NCI-H2029 treated with DMSO at 0.1 percent for 48 hours (cell line): ENCODE measurements around the gene HECTD1.
"Not testable (repeated sequence)": the region's sequence is repeated elsewhere in the genome, so short reads cannot be mapped to it uniquely, and the experiment has no call there.

Experiments
- DNase-seq: peaks from one replicate; lab custom pipeline; 2025; lab: John Stamatoyannopoulos, UW

The HECTD1 gene

DNA sequence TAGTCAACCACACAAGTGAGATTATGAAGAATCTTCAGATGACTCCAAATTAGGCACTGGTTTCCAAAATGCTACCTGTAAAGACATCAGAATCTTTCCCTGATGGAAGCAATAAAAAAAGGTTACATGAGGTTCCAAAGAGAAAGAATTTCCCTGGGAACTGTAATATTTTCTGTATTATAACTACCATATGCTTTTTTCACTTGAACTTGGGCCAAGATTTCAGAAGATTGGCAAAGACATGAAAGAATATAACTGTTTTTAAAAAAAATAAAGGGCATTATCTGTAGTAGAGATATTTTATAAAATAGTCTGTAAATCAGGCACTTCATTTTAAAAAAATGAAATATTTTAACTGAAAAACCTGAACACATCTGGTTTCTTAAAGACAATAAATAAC, 12.9 kb downstream of the HECTD1 start:
- no peak for DNase-seq

DNA sequence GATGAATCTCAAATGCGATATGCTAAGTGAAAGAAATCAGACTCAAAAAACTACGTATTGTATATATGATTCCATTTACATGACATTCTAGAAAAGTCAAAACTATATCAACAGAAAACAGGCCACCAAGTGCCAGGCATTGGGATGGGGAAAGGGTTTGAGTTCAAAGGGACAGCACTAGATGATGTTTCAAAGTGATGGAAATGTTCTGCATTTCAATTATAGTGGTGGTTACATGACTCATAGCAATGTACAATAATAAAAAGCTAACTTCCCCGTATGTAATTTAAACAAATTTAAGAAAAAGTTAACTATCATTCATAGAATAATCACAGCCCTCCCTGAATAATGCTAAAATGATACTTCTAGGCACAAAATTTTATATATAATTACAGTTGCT, 13.5 kb downstream of the HECTD1 start:
- DNase-seq, result no peak

DNA sequence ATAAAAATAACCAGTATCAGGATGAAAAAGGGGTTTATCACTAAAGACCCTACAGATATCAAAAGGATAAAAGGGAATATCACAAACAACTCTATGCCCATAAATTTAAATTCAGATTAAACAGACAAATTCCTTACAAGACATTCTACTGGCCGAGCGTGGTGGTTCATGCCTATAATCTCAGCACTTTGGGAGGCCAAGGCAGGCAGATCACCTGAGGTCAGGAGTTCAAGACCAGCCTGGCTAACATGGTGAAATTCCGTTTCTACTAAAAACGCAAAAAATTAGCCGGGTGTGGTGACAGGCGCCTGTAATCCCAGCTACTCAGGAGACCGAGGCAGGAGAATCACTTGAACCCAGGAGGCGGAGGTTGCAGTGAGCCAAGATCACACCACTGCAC, 15.0 kb downstream of the HECTD1 start:
- not testable (repeated sequence) for DNase-seq

DNA sequence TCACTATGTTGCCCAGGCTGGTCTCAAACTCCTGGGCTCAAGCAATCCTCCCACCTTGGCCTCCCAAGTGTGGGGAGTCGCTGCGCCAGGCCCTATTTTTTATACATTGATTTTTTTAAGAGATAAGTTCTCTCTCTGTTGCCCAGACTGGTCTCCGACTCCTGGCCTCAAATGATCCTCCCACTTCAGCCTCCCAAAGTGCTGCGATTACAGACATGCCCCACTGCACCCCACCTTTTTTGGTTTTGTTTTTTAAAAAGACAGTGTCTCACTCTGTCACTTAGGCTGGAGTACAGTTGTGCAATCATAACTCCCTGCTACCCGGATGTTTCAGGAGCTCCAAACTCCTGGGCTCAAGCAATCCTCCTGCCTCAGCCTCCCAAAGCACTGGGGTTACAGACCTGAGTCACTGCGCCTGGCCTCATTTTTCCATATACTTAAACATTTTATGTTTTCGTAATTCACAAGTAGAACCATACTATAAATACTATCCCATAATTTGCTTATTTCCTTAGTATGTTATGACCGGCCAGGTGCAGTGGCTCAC, 16.8 kb downstream of the HECTD1 start:
- no peak for DNase-seq

DNA sequence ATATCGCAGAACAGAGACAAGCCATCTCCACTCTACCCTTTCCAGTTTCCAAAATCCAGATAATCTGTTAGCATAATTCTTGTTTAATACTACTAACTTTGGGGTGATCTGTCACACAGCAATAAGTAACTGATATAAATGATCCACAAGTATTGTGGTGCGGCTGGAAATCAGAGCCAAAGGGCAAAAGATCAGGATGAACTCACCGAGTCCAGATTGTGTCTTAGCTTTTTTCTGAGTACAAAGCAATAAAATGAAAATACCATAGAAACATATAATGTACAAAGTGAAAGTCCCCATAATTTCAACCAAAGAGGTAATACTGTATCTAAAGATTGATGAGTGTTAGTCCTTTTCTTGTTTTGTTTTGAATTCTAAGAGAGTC, 17.4 kb downstream of the HECTD1 start:
- DNase-seq, result no peak

DNA sequence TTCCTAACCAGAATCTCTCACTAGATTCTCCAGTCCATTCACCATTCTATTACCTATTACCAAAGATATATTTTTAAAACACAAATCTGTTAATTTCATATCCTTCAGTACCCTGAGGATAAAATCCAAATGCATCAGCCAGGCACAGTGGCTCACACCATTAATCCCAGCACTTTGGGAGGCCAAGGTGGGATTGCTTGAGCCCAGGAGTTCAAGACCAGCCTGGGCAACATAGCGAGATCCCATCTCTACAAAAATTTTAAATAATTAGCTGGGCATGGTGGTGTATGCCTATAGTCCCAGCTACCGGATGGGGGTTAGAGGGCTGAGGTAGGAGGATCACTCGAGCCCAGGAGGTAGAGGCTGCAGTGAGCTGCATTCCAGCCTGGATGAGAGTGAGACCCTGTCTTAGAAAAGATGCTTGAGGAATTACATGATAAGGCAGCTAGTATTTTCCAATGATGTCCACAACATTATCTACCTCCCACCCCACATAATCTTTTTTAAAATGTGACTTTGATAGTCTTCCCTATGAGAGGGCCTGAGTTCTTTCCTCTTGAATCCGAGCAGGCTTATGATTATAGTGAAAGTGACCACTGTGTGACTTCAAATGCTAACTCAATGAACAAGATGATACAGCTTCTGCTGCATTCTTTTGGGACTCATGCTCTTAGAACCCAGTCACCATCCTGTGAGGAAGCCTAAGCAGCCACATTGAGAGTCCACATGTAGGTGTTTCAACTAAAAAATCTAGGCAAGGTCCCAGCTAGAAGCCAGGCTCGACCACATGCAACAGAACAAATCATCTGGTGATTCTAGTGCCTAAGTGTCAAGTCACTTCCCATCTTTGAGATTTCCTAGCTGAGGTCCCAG, 18.0 kb downstream of the HECTD1 start:
- no peak for DNase-seq

DNA sequence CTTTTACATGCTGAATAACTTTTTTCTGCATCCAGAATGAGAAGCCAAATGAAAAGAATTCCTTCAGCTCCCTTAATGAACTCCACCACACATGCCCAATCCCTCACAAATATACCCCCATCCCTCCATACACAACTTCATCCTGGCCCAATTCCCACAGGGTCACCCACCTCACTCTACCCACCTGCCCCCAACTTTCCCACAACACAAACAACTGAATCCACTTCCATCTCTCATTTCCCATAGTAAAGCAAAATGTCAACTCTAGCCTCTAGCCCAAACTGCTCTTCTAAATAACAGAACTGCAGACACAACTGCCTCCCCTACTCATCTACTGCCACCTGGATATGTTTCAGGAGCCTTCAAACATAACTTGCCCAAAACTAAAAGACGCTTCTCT, 18.8 kb downstream of the HECTD1 start:
- no peak for DNase-seq

DNA sequence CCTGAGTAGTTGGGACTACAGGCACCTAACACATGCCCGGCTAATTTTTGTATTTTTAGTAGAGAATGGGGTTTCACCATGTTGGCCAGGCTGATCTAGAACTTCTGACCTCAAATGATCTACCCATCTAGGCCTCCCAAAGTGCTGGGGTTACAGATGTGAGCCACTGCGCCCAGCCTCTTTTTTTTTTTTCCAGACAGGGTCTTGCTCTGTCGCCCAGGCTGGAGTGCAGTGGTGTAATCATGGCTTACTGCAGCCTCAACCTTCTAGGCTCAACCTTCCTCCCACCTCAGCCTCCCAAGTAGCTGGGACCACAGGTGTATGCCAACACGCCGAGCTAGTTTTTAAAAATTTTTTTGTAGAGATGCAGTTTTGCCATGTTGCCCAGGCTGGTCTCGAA, 25.6 kb downstream of the HECTD1 start:
- DNase-seq, result not testable (repeated sequence)

DNA sequence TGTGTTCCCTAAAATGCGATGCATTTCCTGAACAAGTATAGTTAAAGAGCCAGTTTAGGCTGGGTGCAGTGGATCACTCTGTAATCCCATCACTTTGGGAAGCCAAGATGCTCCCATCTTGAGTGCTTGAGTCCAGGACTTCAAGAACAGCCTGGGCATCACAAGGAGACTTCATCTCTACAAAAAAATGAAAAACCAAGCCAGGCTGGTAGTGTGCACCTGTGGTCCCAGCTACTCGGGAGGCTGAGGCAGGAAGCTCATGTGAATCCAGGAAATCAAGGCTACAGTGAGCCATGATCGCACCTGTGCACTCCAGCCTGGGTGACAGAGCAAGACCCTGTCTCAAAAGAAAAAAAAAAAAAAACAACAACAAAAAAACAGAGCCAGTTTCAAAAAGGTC, 26.3 kb downstream of the HECTD1 start:
- DNase-seq, result no peak

DNA sequence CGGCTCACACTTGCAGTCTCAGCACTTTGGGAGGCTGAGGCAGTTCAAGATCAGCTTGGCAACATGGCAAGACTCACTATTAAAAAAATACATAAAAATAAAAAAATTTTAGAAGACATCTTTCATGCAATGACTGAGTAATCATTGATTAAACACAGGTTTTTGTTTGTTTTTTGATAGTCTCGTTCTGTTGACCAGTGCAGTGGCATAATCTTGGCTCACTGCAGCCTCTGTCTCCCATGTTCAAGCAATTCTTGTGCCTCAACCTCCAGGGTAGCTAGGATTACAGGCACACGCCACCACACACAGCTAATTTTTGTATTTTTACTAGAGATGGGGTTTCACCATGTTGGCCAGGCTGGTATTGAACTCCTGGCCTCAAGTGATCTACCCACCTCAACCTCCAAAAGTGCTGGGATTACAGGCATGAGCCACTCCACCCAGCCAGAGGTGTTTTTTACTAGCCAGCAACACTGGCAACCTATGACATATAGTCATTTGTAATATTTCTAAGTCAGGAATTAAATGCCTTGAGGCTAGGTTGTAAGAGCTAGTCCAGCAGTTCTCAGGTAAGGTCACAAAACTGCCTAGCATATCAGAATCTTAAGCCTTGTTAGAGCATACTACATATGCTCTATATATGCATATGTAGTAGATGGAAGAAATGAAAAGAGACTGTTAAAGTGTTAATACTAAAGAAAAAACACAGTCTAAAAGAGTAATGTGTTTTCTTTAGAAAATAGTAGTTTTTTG, 27.1 kb downstream of the HECTD1 start:
- no peak for DNase-seq

DNA sequence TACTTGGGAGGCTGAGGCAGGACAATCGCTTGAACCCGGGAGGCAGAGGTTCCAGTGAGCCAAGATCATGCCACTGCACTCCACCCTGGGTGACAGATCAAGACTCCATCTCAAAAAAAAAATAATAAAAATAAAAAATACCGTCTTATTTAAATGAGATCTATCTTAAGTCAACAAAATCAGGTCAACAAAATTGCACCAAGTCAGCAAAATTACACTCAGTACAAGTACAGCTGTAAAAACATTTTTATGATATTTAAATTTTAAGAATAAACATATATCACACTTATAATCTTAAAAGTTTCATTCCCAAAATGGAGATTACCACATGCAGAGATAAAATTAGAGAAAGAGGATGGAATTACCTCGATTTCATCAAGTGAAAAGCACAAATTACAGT, 33.2 kb downstream of the HECTD1 start:
- no peak for DNase-seq

DNA sequence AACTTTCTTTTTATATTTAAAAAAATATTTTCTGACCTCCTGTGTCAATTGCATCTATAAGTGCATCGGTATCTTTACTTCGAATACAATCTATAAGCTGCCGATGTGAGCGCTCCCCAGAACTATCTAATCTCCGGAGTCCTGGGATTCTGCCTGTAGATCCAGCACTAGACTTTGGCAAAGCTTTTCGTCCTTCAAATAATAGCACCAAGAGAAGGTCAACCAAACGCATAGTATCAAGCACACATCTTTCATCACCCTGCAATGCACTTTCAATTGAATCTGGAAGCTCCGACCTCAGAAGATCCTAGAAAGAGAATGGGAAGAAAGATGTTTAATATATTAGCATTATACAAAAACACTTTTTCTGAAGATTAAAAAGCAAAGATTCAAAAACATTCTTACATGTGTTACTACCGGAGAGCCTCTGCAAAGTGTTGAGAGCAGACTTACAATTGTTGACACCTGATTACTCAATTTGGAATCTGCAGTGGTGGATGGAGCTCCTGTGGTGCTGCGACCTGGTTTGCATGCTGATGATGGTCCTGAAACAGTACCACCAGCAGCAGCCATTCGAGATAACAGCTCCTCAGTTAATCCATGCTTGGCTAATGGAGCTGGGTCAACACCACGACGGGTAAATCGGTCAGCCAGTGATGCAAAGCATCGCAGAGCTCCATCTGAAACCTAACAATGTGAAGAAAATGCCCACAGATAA, 34.3 kb downstream of the HECTD1 start:
- no peak for DNase-seq

DNA sequence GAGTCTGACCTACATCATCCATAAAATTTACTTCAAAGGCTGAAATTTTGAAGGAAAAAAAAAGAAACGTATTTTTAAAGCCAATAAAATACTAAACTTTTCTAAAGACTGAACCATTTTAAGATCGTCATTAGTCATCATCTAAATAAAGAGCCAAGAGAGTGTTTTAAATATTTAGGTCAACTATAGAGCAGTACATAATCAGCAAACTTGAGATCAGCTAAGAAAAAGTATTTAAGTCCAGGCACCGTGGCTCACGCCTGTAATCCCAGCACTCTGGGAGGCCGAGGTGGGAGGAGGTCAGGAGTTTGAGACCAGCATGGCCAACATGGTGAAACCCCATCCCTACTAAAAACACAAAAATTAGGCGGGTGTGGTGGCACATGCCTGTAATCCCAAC, 35.5 kb downstream of the HECTD1 start:
- no peak for DNase-seq

DNA sequence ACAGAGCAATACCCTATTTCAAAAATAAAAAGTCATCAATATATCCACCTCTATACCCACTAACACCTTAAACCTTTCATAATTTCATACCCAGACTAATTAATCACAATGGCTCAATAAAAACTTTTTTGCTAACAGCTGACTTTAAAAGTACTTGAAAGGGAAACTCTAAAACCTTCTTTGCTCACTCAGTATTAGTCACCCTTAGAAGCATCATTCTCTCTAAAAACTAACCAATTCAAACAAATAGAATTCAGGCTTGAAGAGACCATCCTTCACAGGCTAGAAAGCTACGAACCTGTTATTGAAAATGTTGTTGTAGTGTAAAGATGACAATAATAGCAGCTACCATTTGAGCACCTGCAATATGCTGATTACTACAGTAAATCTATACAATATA, 37.2 kb downstream of the HECTD1 start:
- no peak for DNase-seq

DNA sequence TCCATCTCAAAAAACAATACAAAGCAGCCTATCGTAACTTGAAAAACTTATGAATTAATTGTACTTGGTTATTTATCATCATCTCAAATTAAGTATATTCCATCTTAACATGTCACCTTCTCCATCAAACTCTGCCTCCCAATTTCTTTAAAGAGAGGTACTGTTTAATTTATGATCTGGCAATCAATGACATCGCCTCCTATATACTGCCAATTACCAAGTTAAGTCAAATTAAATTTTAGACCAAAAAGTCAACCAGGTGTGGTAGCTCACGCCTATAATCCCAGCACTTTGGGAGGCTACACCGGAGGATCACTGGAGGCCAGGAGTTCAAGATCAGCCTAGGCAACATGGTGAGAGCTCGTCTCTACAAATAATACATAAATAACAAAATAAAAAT, 37.7 kb downstream of the HECTD1 start:
- DNase-seq, result no peak

DNA sequence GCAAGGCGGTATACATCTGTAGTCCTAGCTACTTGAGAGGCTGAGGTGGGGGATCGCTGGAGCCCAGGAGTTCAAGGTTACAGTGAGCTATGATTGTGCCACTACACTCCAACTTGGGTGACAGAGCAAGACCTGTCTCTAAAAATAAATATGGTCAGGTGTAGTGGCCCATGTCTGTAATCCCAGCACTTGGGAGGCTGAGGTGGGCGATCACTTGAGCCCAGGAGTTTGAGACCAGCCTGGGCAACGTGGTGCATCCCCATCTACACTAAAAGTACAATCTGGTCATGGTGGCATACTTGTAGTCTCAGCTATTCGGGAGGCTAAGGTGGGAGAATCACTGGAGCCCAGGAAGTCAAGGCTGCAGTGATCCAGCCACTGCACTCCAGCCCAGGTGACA, 40.6 kb downstream of the HECTD1 start:
- no peak for DNase-seq

DNA sequence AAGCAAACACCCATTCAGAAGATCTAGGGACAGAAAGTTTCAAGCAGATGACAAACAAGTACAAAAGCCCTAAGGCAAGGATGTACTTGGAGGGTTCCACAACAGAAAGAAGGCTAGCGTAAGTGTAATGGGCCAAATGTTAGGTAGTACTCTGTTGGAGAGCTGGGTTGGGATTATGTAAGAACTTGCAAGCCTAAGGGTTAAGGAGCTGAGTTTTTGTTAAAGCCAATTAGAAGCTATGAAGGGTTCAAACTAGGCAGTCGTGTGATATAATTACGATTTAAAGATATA, 41.4 kb downstream of the HECTD1 start:
- no peak for DNase-seq

DNA sequence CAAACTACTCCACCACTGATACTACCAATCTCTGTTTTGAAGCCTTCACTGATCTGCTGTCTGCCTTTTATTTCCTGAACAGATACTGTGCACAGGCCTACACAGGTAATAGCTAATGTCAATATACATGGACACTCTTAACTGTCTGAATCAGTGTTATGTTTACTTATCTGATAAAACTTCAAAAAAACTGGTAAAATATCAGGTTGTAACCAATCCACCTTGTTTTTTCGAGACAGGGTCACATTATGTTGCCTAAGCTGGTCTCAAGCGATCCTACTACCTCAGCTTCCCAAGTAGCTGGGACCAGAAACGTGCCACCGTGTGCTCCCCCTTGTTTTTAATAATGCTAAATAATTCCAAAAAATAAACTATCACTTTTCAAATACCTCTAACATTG, 43.5 kb downstream of the HECTD1 start:
- peak; percentile 68 for DNase-seq

DNA sequence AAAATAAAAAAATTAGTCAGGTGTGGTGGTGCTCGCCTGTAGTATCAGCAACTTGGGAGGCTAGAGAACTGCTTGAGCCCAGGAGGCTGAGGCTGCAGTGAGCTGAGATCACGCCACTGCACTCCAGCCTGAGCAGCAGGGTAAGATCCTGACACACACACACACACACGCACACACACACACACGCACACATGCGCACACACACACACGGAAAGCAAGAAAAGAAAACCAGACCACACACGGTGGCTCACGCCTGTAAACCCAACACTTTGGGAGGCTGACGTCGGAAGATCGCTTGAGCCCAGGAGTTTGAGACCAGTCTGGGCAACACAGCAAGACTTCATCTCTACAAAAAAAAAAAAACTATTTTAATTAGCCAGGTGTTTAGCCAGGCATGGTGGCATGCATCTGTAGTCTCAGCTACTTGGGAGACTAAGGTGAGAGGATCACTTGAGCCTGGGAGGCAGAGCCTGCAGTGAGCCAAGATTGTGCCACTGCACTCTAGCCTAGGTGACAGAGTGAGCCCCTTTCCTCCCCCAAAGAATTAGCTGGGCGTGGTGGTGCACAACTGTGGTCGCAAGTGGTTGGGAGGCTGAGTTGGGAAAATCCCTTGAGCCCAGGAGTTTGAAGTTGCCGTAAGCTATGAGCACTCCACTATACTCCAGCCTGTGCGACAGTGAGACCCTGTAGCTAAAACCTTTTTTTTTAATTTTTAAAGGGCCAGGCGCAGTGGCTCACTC, 44.5 kb downstream of the HECTD1 start:
- DNase-seq, result no peak

DNA sequence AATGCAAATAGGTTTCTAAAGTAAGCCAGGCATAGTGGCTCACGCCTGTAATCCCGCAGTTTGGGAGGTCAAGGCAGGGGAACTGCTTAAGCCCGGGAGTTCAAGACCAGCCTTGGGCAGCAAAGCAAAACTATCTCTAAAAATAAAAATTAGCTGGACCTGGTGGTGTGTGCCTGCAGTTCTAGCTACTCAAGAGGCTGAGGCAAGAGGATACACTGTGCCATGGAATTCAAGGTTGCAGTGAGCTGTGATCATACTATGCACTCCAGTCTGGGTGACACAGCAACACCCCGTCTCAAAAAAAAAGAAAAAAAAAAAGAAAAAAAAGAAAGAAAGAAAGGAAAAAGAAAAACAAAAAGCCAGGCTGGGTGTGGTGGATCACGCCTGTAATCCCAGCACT, 46.3 kb downstream of the HECTD1 start:
- DNase-seq, result no peak

DNA sequence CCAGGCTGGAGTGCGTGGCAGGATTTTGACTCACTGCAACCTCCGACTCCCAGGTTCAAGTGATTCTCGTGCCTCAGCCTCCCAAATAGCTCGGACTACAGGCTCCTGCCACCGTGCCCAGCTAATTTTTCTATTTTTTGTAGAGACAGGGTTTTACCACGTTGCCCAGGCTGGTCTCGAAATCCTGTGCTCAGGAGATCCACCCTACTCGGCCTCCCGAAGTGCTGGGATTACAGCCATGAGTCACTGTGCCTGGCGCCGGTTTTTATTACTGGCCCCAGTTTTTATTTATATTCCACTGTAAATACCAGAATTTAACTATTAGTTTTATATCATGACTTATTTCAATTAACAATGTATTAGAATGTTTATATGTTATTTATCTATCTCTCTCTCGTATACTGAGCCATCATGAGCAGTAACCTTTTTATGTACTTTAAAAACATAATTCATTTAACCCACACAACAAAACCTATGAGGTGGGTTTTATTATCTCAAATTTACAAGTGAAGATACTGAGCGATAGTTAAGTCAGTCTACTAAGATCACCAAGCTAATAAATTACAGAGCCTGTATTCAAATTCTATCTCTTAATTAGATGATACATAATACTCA, 47.8 kb downstream of the HECTD1 start:
- no peak for DNase-seq

DNA sequence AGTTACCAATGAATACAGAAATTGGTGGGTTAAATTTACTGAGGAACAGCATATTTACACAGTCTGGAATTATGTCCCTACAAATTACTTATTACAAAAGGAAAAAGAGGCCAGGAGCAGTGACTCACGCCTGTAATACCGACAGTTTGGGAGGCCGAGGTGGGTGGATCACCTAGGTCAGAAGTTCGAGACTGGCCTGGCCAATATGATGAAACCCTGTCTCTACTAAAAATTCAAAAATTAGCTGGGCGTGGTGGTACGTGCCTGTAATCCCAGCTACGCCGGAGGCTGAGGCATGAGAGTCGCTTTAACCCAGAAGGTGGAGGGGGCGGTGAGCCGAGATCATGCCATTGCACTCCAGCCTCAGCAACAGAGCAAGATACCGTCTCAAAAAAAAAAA, 52.6 kb downstream of the HECTD1 start:
- no peak for DNase-seq
